ENCODE results near the gene GSG1L.
A peak's percentile ranks its signal among the peaks of the same experiment; 100 is the strongest.

GSG1L gene

DNA sequence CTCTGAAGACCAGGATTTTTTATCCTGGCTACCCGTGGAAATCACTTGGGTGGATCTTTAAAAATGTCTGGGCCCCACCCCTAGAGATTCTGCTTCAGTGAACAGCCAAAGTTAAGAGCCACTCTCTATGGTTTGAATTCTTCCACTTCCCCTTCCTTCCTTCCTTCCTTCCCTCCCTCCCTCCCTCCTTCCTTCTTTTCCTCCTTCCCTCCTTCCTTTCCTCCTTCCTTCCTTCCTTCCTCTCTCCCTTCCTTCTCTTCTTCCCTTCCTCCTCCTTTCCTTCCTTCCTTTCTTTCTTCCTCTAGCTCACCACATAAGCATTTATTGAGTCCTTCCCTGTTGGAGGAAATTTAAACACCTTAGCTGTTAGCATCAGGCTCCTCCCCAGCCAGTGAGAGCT lies 310.0 kb downstream of the GSG1L start:
- DNase-seq (ENCODE audit: low read depth) = no peak
- TF ChIP-seq, protein P1, sequence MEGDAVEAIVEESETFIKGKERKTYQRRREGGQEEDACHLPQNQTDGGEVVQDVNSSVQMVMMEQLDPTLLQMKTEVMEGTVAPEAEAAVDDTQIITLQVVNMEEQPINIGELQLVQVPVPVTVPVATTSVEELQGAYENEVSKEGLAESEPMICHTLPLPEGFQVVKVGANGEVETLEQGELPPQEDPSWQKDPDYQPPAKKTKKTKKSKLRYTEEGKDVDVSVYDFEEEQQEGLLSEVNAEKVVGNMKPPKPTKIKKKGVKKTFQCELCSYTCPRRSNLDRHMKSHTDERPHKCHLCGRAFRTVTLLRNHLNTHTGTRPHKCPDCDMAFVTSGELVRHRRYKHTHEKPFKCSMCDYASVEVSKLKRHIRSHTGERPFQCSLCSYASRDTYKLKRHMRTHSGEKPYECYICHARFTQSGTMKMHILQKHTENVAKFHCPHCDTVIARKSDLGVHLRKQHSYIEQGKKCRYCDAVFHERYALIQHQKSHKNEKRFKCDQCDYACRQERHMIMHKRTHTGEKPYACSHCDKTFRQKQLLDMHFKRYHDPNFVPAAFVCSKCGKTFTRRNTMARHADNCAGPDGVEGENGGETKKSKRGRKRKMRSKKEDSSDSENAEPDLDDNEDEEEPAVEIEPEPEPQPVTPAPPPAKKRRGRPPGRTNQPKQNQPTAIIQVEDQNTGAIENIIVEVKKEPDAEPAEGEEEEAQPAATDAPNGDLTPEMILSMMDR (IDR thresholded peaks at IDR 0.05; ENCODE audit: control insufficient read depth, insufficient read depth, low read depth, low read length, missing control alignments) = no peak
- no peak overlapping the region for H3K4me3 ChIP-seq (ENCODE audit: control insufficient read depth, low read depth, low read length)

DNA sequence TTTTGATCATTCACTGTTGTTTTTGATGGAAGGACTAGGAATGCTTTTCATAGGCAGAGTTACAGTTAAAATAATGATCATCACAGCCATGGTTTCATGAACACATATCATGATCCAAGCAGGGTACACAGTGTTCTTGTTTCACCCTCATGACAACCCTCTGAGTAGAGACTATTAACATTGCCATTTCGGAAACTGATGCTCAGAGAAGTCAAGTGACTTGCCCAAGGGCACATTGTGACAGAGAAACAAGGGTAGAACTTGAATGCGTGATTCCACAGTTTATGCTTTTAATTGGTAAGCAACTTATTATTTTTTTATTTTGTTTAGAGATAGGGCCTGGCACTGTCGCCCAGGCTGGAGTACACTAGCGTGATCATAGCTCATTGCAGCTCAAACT lies 311.3 kb downstream of the GSG1L start:
- H3K4me3 ChIP-seq (ENCODE audit: control insufficient read depth, low read depth, low read length) = no peak overlapping the region
- no peak for DNase-seq (ENCODE audit: low read depth)
- TF ChIP-seq, protein P1 (IDR thresholded peaks at IDR 0.05; ENCODE audit: control insufficient read depth, insufficient read depth, low read depth, low read length, missing control alignments) = no peak

DNA sequence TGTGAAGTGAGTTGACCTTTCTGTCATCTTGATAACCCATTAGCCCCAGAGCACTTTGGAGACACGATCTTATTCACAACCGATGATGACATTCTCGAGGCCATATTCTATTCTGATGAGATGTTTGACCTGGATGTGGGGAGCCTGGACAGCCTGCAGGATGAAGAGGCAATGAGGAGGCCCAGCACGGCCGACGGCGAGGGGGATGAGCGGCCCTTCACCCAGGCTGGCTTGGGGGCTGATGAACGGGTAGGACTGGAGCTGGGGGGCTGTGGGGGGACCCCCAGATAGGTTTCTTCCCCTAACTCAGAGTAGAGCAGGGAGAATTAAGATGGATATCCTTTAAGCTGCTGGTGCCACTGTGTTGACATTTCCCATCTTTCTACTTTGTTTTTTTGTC lies 311.8 kb downstream of the GSG1L start:
- TF ChIP-seq, protein P1 (IDR thresholded peaks at IDR 0.05; ENCODE audit: control insufficient read depth, insufficient read depth, low read depth, low read length, missing control alignments) = no peak
- no peak for DNase-seq (ENCODE audit: low read depth)
- H3K4me3 ChIP-seq (ENCODE audit: control insufficient read depth, low read depth, low read length) = no peak overlapping the region

DNA sequence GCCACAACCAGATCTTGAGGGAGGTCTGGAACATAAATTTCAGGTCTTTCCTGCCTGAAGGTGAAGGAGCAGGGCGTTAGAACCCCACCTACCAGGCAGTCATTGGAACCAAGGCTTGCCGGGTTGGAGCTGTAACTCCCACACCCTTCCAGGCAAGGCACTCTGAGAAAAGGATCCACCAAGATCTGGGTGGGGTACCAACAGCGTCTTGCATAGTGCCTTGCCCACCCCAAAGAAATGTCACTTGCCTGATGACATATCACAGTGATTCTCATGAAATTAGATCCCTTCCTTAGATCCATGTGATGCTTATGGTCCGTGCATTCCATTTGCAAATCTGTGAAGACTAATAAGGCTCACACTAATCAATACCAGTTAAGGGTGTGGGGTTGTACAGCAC lies 312.3 kb downstream of the GSG1L start:
- TF ChIP-seq, protein P1 (IDR thresholded peaks at IDR 0.05; ENCODE audit: control insufficient read depth, insufficient read depth, low read depth, low read length, missing control alignments) = no peak
- H3K4me3 ChIP-seq (ENCODE audit: control insufficient read depth, low read depth, low read length) = no peak overlapping the region
- DNase-seq (ENCODE audit: low read depth) = no peak

DNA sequence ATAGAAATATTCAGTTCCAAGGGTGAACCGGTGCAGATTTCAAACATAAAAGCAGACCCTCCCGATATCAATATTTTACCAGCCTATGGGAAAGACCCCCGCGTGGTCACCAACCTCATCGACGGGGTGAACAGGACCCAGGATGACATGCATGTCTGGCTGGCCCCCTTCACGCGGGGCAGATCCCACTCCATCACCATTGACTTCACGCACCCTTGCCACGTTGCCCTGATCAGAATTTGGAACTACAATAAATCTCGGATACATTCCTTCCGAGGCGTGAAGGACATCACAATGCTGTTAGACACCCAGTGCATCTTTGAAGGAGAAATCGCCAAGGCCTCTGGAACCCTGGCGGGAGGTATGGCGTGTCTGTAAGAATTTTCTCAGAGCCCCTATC lies 313.6 kb downstream of the GSG1L start:
- H3K4me3 ChIP-seq (ENCODE audit: control insufficient read depth, low read depth, low read length) = no peak overlapping the region
- DNase-seq (ENCODE audit: low read depth) = no peak
- TF ChIP-seq, protein P1 (IDR thresholded peaks at IDR 0.05; ENCODE audit: control insufficient read depth, insufficient read depth, low read depth, low read length, missing control alignments) = no peak

DNA sequence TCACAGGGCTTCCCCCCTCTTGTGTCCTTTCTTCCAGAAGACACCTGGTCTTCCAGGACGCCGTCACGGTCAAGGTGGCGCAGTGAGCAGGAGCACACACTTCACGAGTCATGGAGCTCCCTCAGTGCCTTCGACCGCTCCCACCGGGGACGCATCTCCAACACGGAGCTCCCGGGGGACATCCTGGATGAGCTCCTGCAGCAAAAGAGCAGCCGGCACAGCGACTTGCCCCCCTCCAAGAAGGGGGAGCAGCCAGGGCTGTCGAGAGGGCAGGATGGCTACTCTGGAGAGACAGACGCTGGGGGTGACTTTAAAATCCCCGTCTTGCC lies 314.0 kb downstream of the GSG1L start:
- TF ChIP-seq, protein P1 (IDR thresholded peaks at IDR 0.05; ENCODE audit: control insufficient read depth, insufficient read depth, low read depth, low read length, missing control alignments) = no peak
- no peak overlapping the region for H3K4me3 ChIP-seq (ENCODE audit: control insufficient read depth, low read depth, low read length)
- DNase-seq (ENCODE audit: low read depth) = no peak

DNA sequence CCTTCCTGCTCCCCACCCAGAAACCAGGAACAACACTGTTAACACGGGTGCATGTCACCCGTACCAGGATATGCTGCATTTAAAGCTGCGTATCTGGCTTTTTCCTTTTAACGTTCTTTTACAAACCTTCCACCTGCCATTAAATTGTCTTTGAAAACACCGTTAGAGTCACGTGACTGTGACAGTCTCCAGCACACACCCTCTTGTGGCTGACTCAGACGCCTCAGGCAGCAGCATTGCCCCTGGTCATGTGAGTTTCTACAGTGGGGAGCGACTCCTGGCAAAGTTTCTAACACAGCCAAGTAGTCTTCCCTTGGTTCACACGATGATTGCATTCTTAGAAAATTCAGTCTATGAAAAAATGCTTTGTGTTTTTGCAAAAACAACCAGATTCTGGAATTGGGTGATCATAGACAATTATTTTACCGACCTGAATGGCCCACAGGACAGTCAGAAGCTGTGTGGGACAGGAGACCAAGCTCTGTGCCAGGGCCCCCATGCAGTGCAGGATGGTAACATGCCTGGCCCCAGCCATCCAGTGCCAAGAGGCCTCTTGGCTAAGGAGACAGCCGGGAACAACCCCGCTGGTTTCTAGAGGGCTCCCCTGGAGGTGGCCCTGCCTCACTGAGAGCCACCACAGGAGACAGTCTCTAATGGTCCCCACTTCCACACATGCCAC lies 314.5 kb downstream of the GSG1L start:
- peak; percentile 66 for DNase-seq (ENCODE audit: low read depth)
- no peak overlapping the region for H3K4me3 ChIP-seq (ENCODE audit: control insufficient read depth, low read depth, low read length)
- TF ChIP-seq, protein P1 (IDR thresholded peaks at IDR 0.05; ENCODE audit: control insufficient read depth, insufficient read depth, low read depth, low read length, missing control alignments) = no peak
